ENCODE results near the gene CTH.

DNA sequence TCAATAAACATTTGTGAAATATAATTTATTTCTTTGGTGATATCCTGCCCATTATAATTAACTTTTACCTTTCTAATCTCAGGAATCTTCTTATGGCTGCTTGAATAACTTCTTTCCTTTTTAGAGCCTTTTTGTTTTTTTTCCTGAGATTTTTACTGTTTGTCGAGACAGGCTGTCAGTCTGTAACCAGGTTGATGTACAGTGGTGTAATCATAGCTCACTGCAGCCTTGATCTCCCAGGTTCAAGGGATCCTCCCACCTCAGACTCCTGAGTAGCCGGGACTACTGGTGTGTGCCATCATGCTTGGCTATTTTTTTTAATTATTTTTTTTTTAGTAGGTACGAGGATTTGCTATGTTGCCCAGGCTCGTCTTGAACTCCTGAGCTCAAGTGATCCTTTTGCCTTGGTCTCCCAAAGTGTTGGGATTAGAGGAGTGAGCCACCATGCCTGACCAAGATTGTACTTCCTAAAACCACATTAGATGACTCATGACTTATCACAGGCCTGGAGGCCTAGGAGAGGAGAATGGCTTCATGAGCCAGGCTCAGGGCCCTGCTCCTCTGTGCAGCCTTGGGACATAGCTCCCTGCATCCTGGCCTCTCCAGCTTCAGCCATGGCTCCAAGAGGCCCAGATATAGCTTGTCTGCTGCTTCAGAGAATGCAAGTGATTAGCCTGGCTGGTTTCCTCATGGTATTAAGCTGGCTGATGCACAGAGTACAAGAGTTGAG is 48.6 kb downstream of the CTH start:
- TF ChIP-seq, protein P1, sequence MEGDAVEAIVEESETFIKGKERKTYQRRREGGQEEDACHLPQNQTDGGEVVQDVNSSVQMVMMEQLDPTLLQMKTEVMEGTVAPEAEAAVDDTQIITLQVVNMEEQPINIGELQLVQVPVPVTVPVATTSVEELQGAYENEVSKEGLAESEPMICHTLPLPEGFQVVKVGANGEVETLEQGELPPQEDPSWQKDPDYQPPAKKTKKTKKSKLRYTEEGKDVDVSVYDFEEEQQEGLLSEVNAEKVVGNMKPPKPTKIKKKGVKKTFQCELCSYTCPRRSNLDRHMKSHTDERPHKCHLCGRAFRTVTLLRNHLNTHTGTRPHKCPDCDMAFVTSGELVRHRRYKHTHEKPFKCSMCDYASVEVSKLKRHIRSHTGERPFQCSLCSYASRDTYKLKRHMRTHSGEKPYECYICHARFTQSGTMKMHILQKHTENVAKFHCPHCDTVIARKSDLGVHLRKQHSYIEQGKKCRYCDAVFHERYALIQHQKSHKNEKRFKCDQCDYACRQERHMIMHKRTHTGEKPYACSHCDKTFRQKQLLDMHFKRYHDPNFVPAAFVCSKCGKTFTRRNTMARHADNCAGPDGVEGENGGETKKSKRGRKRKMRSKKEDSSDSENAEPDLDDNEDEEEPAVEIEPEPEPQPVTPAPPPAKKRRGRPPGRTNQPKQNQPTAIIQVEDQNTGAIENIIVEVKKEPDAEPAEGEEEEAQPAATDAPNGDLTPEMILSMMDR (conservative IDR thresholded peaks at IDR 0.05 in 1 of 2, IDR thresholded peaks at IDR 0.05 in 1 of 2; ENCODE audit: low read depth in 1 of 2, low read length in 2 of 2) = no peak
- no peak for TF ChIP-seq EZH2 (IDR thresholded peaks at IDR 0.05; ENCODE audit: low read length, missing control alignments)

Measured in fibroblast of lung (primary cell).